DOHH2 (cell line): ENCODE data around the gene MTMR10.

ENCODE experiments used
- H3F3A ChIP-seq: fragments of 200-600 bp; sonication (generic), shearing (Covaris generic); 2 replicates; pipeline ENCODE4 v1.6.0; 2016; ENCODE audit warnings: antibody characterized with exemption, mild to moderate bottlenecking; ENCODE audit not compliant: control insufficient read depth, insufficient read depth
- H3K27ac ChIP-seq: fragments of 200-600 bp; sonication (generic); 2 replicates; pipeline ENCODE4 v1.5.1; 2014; ENCODE audit warnings: low read depth, mild to moderate bottlenecking, low read length, moderate library complexity
- H3K27me3 ChIP-seq: fragments of 200-600 bp; sonication (generic); 2 replicates; pipeline ENCODE4 v1.6.1; 2014; ENCODE audit warnings: mild to moderate bottlenecking, low read length, mixed read lengths; ENCODE audit not compliant: control insufficient read depth
- H3K36me3 ChIP-seq: fragments of 200-600 bp; sonication (generic); 2 replicates; pipeline ENCODE4 v1.6.1; 2014; ENCODE audit warnings: mild to moderate bottlenecking, low read length, moderate library complexity, mixed read lengths; ENCODE audit not compliant: control insufficient read depth
- H3K4me1 ChIP-seq: fragments of 200-600 bp; sonication (generic); 2 replicates; pipeline ENCODE4 v1.6.1; 2014; ENCODE audit warnings: mild to moderate bottlenecking, low read length, mixed read lengths; ENCODE audit not compliant: control insufficient read depth
- H3K4me2 ChIP-seq: fragments of 200-600 bp; sonication (generic); 2 replicates; pipeline ENCODE4 v1.6.0; 2014; ENCODE audit warnings: mild to moderate bottlenecking, low read length, moderate library complexity
- H3K4me3 ChIP-seq: fragments of 200-600 bp; sonication (generic); 2 replicates; pipeline ENCODE4 v1.5.1; 2014; ENCODE audit warnings: mild to moderate bottlenecking, low read length, mixed read lengths
- H3K79me2 ChIP-seq: fragments of 200-600 bp; sonication (generic); 2 replicates; pipeline ENCODE4 v1.6.1; 2014; ENCODE audit warnings: mild to moderate bottlenecking, low read length, mixed read lengths; ENCODE audit not compliant: control insufficient read depth
- H3K9me2 ChIP-seq: fragments of 200-600 bp; sonication (generic); replicated peaks from 2 replicates; pipeline ENCODE4 v1.6.1; 2014; ENCODE audit warnings: mild to moderate bottlenecking, low read length, mixed read lengths; ENCODE audit not compliant: control insufficient read depth
- H3K9me3 ChIP-seq: fragments of 200-600 bp; sonication (generic); 2 replicates; pipeline ENCODE4 v1.6.1; 2014; ENCODE audit warnings: antibody characterized with exemption, low read length, mixed read lengths; ENCODE audit not compliant: control insufficient read depth, insufficient read depth
- H4K20me1 ChIP-seq: fragments of 200-600 bp; sonication (generic); 2 replicates; pipeline ENCODE4 v1.6.0; 2014; ENCODE audit warnings: low read depth, mild to moderate bottlenecking, antibody characterized with exemption, low read length, moderate library complexity; ENCODE audit not compliant: control insufficient read depth, insufficient read depth
- CTCF ChIP-seq: fragments of 200-600 bp; sonication (generic); IDR thresholded peaks from one replicate; pipeline ENCODE4 v1.5.1; 2014; ENCODE audit warnings: antibody characterized with exemption, mild to moderate bottlenecking, low read depth, low read length; ENCODE audit not compliant: poor library complexity, severe bottlenecking
- EZH2phosphoT487 ChIP-seq: fragments of 200-600 bp; sonication (generic); IDR thresholded peaks from 2 replicates; pipeline ENCODE4 v1.6.1; 2017; ENCODE audit warnings: borderline replicate concordance, mild to moderate bottlenecking, antibody characterized with exemption, low read length, moderate library complexity, mixed read lengths

MTMR10 gene

GRCh38 chr15:30921781-30922479 lies 69.5 kb downstream of the MTMR10 start:
- Histone ChIP-seq H3K4me2 (no peak overlapping the region), H3F3A (no peaks in the 10 kb centered on the region), H3K27ac (no peak overlapping the region), H3K9me2 (no peaks in the 10 kb centered on the region), H3K4me3 (no peak overlapping the region), H3K36me3 (peaks cover 21% of the 10 kb centered on the region), H3K27me3 (no peaks in the 10 kb centered on the region), H3K4me1 (peaks cover 14% of the 10 kb centered on the region), H3K79me2 (no peaks in the 10 kb centered on the region), H4K20me1 (no peaks in the 10 kb centered on the region), H3K9me3 (no peaks in the 10 kb centered on the region)
- TF ChIP-seq CTCF: no peak
- TF ChIP-seq EZH2phosphoT487: no peak

GRCh38 chr15:30921106-30921505 lies 70.3 kb downstream of the MTMR10 start:
- Histone ChIP-seq H3K9me2 (no peaks in the 10 kb centered on the region), H3K27ac (no peak overlapping the region), H3K79me2 (no peaks in the 10 kb centered on the region), H3K36me3 (peaks cover 21% of the 10 kb centered on the region), H3K27me3 (no peaks in the 10 kb centered on the region), H3K9me3 (no peaks in the 10 kb centered on the region), H3K4me2 (no peak overlapping the region), H4K20me1 (no peaks in the 10 kb centered on the region), H3F3A (no peaks in the 10 kb centered on the region), H3K4me1 (peaks cover 14% of the 10 kb centered on the region), H3K4me3 (no peak overlapping the region)
- TF ChIP-seq EZH2phosphoT487: no peak
- no peak for TF ChIP-seq CTCF

- no peaks in the 10 kb centered on the region for H3K27me3 ChIP-seq
- H3K79me2 ChIP-seq: no peaks in the 10 kb centered on the region
- no peaks in the 10 kb centered on the region for H4K20me1 ChIP-seq
- H3K4me2 ChIP-seq: peak overlapping the region; percentile 21
- no peak for TF ChIP-seq EZH2phosphoT487
- no peak for TF ChIP-seq CTCF
- no peak overlapping the region for H3K27ac ChIP-seq
- H3K9me2 ChIP-seq: no peaks in the 10 kb centered on the region
- peaks cover 18% of the 10 kb centered on the region for H3K36me3 ChIP-seq
- peaks cover 14% of the 10 kb centered on the region for H3K4me1 ChIP-seq
- no peaks in the 10 kb centered on the region for H3F3A ChIP-seq
- H3K4me3 ChIP-seq: 0 out of 2 replicates have a peak overlapping the region, but pooled peaks have one; percentile 8
- no peaks in the 10 kb centered on the region for H3K9me3 ChIP-seq
Observed at GRCh38 chr15:30919877-30920550, 71.4 kb downstream of the MTMR10 start.
